Lower lobe of right lung (tissue), 2 donors: ENCODE measurements around the gene ARGLU1. TPM values are rescaled to one million over a fixed set of nuclear protein-coding genes. Genes with fewer than 3 reads are reported as not detected.

Experiments used
- ATAC-seq, 2 donors: fragments of 200-7000 bp; cut with Tn5 transposase; one replicate each; pipeline ENCODE4 v1.9.1; 2020 to 2022; ENCODE audit warnings: mild to moderate bottlenecking in 2 of 2, moderate library complexity in 2 of 2
- DNase-seq: peaks from one replicate; pipeline ENCODE4 v3.0.0-alpha.2; 2020
- H3K27ac ChIP-seq: fragments of 200-600 bp; one replicate; pipeline ENCODE4 v1.8.0; 2022
- H3K27me3 ChIP-seq: fragments of 200-600 bp; one replicate; pipeline ENCODE4 v1.8.0; 2022; ENCODE audit warnings: low read depth
- H3K36me3 ChIP-seq: fragments of 200-600 bp; one replicate; pipeline ENCODE4 v1.8.0; 2022; ENCODE audit warnings: mild to moderate bottlenecking
- H3K4me1 ChIP-seq: fragments of 200-600 bp; one replicate; pipeline ENCODE4 v1.8.0; 2022
- H3K4me3 ChIP-seq: fragments of 200-600 bp; one replicate; pipeline ENCODE4 v1.8.0; 2022; ENCODE audit warnings: mild to moderate bottlenecking
- H3K9me3 ChIP-seq: fragments of 200-600 bp; one replicate; pipeline ENCODE4 v1.8.0; 2022
- CTCF ChIP-seq: fragments of 200-600 bp; IDR thresholded peaks from one replicate; pipeline ENCODE4 v1.8.0; 2022; ENCODE audit warnings: antibody characterized with exemption, mild to moderate bottlenecking
- intact Hi-C: fragments of 100-400 bp; cut with DNase I; formaldehyde crosslinking; loops from one replicate; pipeline ENCODE4 v1.11.0; 2022
- total RNA-seq: library from RNA; stranded (reverse); fragmentation: NEBNext Ultra II Directional; extraction: Animal tissue kit (Norgen Biotek cat#: 25700); gene quantifications from one replicate; pipeline ENCODE4 v1.2.1, GENCODE V29; 2021
- donor health status: DM: no; HTN: yes; CAD: no; lungs with severe emphysema.

The ARGLU1 gene
- total RNA-seq, 1 donor from 2014 or later: 108 TPM

- Histone ChIP-seq H3K27me3 (no peaks in the 10 kb centered on the region), H3K4me3 (no peak overlapping the region), H3K4me1 (peaks cover 65% of the 10 kb centered on the region), H3K9me3 (no peaks in the 10 kb centered on the region), H3K36me3 (peaks cover 25% of the 10 kb centered on the region), H3K27ac (no peak overlapping the region)
- ATAC-seq (no peak), DNase-seq (no peak)
- intact Hi-C loops: no loop called here
- TF ChIP-seq CTCF: no peak
These were observed 70.9 kb downstream of the ARGLU1 start for GRCh38 chr13:106497079-106497478.

- Histone ChIP-seq H3K9me3 (no peaks in the 10 kb centered on the region), H3K27ac (peak overlapping the region; percentile 67), H3K27me3 (no peaks in the 10 kb centered on the region), H3K4me1 (peaks cover 72% of the 10 kb centered on the region), H3K4me3 (no peak overlapping the region), H3K36me3 (peaks cover 30% of the 10 kb centered on the region)
- TF ChIP-seq CTCF: no peak
- DNase-seq: no peak
- ATAC-seq: peak in 1 of 2 donors; percentile 36
- intact Hi-C loops: no loop called here
These were observed 71.6 kb downstream of the ARGLU1 start for GRCh38 chr13:106496072-106496997.

GRCh38 chr13:106494936-106495335, 73.0 kb downstream of the ARGLU1 start:
- no peak overlapping the region for H3K4me3 ChIP-seq
- intact Hi-C loops: no loop called here
- TF ChIP-seq CTCF: no peak
- H3K36me3 ChIP-seq: peaks cover 30% of the 10 kb centered on the region
- DNase-seq (no peak), ATAC-seq (no peak)
- H3K4me1 ChIP-seq: peaks cover 71% of the 10 kb centered on the region
- no peaks in the 10 kb centered on the region for H3K27me3 ChIP-seq
- H3K9me3 ChIP-seq: no peaks in the 10 kb centered on the region
- no peak overlapping the region for H3K27ac ChIP-seq

- DNase-seq (no peak), ATAC-seq (no peak)
- H3K4me1 ChIP-seq: peaks cover 68% of the 10 kb centered on the region
- intact Hi-C loops: no loop called here
- no peak overlapping the region for H3K4me3 ChIP-seq
- H3K27ac ChIP-seq: no peak overlapping the region
- no peaks in the 10 kb centered on the region for H3K9me3 ChIP-seq
- no peaks in the 10 kb centered on the region for H3K27me3 ChIP-seq
- H3K36me3 ChIP-seq: peaks cover 30% of the 10 kb centered on the region
- no peak for TF ChIP-seq CTCF
These were observed 73.4 kb downstream of the ARGLU1 start for GRCh38 chr13:106494506-106494905.

- peak; percentile 77 to 81 for ATAC-seq
- Histone ChIP-seq H3K4me3 (no peak overlapping the region), H3K27ac (no peak overlapping the region), H3K9me3 (no peaks in the 10 kb centered on the region), H3K27me3 (no peaks in the 10 kb centered on the region), H3K4me1 (peaks cover 67% of the 10 kb centered on the region), H3K36me3 (peaks cover 30% of the 10 kb centered on the region)
- TF ChIP-seq CTCF: no peak
- peak; percentile 60 for DNase-seq
- intact Hi-C loops: no loop called here
These were observed 74.3 kb downstream of the ARGLU1 start for GRCh38 chr13:106493533-106494220.
